ENCODE results near the gene FJX1.
A peak's percentile ranks its signal among the peaks of the same experiment; 100 is the strongest.
"Not testable (repeated sequence)": the region's sequence is repeated elsewhere in the genome, so short reads cannot be mapped to it uniquely, and the experiment has no call there.

FJX1 gene

GRCh38 chr11:35635933-35636332 is 17.7 kb downstream of the FJX1 start:
- no peak for DNase-seq

DNA sequence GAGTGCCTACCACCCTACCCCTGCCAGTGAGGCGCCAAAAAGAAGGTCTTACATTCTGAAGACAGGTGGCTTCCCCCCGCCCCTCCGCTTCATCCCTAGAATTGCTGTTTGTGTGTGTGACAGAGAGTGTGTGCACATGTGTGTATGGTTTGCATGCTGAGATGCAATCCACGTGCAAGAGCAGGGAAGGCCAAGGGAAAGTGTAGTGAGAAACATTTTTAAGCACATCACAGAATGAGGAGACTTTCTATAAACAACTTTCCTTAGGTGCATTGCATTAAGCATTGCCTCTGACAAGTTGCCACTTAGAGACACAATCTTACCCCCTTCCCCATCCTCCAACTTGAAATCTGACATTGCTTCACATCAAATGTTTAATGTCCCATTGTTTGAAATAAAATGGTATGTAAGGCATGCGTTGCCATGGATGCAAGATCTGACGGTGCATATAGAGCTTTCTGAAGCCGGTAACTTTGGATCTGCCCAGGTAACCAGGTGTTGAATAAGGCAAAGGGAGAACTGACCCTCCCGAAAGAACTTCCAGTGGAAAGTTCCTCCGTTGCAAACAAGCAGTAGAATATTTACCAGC is 21.4 kb downstream of the FJX1 start:
- no peak for DNase-seq

DNA sequence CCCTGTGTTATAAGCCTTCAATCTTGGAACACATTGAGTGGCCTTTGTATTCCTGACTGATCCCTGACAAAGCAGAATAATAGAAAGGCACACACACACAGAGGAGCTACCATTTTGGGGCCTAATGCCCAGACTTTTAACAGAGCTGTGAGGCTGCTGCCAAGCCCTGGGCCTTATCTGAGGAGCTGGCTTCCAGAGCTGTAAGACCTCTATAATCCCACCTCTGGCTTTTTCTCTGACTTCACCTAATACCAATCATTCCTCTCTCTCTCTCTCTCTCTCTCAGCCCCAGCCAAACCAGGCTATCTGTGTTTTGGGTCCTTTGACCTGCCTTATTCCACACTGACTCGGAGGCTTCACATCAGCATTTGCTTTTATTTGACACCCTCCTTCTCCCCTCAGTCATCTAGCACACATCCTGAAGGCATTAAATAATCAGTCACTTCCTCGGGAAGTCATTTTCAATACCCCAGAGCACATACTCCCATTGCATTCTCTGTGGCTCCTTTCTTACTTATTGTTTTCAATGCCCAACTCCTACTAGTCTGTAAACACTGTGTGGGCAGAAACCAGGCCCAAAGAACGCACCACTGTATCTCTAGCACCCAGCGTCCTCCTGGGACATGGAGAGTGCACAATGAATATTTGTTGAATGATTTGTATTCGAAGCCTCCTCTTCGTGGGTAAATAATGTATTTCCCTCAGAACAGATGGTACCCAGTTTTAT is 23.1 kb downstream of the FJX1 start:
- no peak for DNase-seq

GRCh38 chr11:35641964-35642363 is 23.7 kb downstream of the FJX1 start:
- no peak for DNase-seq

DNA sequence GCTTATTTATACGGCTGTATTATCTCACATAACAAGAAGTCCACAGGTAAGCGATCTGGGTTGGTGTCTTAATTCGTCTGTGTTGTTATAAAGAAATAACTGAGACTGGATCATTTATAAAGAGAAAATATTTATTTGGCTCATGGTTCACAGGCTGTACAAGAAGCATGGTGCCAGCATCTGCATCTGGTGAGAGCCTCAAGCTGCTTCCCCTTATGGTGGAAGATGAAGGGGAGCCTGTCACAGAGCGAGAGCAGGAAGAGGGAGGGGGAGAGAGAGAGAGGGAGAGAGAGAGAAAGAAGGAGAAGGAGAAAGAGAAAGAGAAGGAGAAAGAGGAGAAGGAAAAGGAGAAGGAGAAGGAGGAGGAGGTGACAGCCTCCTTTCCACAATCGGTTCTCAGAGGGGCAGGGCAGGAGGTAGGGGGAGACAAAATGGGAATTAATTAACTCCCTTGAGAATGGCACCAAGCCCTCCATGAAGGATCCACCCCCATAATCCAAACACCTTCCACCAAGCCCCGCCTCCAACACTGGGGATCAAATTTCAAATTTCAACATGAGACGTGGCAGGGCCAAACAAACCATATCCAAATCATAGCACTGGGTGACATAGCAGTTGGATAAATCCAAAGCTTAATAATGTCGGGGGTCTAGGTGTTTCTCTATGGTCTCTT is 29.3 kb downstream of the FJX1 start:
- no peak for DNase-seq

- no peak for DNase-seq
Measured at GRCh38 chr11:35650006-35650405, 31.7 kb downstream of the FJX1 start.

DNA sequence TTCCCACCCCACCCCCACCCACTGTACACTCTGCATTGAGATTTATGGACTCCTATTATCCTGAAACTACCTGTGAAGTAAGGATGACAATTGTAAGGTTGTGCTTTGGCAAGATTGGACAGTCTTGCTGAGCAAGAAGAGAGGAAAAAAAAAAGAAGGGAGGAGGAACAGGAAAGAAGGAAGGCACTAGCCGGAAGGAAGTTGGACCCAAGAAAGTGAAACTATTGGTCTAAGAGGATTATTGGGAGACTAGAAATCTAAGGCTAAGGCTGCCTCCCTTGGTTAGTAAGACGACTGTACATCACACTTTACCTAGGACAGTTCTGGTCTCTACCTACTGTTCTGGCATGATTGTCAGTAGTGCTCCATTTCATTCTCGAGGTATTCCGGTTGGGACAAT is 32.2 kb downstream of the FJX1 start:
- no peak for DNase-seq

DNA sequence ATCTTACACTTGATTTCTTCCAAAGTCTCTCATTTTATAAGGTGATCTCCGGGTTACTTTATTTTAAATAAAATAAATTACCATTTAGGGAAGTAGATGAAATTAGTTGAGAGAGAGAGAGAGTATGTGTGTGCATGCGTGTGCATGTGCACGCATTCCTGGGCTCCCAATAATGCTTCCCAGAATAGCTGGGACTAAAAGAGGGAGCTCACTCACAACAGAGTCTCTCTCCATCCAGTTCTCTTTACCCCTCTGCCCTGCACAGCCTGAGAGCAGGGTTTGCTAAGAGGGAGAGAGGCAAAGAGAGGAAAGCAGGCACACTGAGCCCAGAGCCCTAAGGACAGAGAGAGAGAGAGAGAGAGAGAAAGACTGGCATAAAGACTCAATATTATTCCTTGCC is 33.0 kb downstream of the FJX1 start:
- DNase-seq, result no peak

DNA sequence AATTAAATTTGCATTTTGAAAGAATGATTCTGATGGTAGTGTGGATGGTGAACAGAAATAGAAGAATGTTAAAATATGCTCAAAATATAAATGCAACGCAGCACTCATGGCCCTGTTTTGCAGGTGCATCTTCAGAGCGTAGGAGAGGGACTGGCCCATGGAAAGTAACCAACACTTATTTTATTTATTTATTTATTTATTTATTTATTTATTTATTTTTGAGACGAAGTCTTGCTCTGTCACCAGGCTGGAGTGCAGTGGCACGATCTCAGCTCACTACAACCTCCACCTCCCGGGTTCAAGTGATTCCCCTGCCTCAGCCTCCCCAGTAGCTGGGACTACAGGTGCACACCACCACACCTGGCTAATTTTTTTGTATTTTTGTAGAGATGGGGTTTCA is 34.5 kb downstream of the FJX1 start:
- not testable (repeated sequence) for DNase-seq

- DNase-seq, result no peak
Measured at GRCh38 chr11:35654711-35655110, 36.5 kb downstream of the FJX1 start.

DNA sequence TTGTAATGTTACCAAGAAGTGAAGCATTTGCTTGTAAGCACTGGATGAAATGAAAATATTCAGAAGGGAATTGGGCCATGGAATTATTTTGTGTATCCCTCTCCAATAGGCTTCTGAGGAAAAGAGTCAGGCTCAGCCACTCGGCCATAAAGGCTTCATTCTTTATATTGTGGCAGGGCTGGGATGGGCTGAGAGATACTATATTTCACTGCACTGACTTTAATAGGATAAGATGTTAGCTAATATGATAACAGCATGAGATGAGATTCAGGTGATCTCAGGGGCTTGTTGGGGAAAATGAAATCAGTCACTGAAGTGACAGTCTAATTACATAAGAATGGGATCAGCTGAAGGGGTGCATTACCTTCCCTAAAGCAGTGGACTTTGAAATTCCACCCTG is 37.0 kb downstream of the FJX1 start:
- DNase-seq, result no peak

DNA sequence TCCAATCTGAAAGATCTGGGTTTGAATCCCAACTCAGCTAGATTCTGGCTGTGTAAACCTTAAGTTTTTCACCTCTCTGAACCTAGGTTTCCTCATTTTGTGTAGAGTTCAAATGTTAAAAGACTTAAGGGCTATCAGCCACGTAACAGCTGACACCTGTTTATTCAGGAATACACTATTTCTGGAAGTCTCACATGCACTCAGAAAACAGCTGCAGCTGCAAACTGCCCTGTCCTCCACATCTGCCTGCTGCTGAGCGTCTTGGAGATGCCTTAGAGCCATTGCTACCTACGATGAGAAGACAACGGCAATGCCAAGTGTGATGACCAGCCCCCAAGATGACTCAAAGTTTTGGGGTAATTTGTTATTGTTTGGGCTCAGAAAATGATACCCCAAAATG is 37.6 kb downstream of the FJX1 start:
- no peak for DNase-seq

- no peak for DNase-seq
Measured at GRCh38 chr11:35658020-35658948, 40.0 kb downstream of the FJX1 start.

- DNase-seq, result no peak
Measured at GRCh38 chr11:35661534-35661933, 43.3 kb downstream of the FJX1 start.

DNA sequence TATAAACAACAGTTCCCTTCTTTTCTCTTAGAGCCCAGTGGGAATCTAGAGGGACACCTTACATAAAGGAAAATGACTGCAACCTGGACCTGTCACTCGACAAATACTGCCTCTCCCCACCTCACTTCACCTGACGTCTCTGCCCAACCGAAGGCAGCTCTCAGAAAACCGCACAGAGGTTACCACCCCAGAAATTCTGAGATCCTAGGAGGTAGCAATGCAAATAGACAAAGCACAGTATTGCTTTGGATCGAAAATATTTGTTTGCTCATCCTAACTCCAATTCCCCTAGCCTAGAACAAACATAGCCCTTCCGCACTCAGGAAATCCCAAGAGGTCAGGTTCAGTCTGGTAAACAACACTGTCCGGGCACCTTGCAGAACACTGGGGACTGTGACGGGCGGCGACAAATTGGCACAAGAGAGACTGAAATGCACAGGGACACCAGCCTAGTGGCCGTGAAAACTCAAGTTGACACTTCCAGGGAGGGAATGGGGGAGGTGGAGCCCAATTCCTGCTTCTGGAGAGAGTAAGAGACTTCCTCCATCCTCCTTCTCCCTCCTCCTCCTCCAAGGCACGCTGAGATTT is 43.9 kb downstream of the FJX1 start:
- DNase-seq, result peak; percentile 5

DNA sequence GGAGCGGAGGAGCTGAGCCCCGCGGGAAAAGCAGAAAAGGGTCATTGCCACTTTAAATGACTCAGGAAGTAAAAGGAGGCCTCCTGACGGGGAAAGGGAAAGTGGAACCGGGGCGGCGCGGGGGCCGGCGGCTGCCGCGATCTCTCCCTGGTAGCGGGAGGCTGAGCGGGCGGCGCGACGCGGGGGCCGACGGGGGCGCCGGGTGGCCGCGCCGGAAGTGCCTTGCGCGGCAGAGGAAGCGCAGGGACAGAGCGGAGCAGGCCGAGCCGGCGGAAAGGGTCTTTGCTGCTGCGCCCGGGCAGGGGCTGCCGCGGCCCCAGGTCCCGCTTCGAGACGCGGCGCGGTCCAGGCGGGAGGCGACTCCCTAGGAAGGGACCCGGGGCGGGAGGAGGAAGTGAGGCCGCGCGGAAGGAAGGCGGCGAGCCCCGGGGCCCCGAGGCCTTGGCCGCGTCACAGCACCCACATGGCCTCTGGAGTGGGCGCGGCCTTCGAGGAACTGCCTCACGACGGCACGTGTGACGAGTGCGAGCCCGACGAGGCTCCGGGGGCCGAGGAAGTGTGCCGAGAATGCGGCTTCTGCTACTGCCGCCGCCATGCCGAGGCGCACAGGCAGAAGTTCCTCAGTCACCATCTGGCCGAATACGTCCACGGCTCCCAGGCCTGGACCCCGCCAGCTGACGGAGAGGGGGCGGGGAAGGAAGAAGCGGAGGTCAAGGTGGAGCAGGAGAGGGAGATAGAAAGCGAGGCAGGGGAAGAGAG is 44.6 kb downstream of the FJX1 start, which contains the start of gene TRIM44:
TSS of gene TRIM44 (plus strand) at position 127 of the 759 bp plus-strand sequence. CDS start at position 464, 337 bp downstream.
- DNase-seq, result peak; percentile 76

- DNase-seq, result no peak
Measured at GRCh38 chr11:35663408-35663702, 45.1 kb downstream of the FJX1 start.

- DNase-seq, result no peak
Measured at GRCh38 chr11:35664977-35665441, 46.7 kb downstream of the FJX1 start.

GRCh38 chr11:35667257-35667656 is 49.0 kb downstream of the FJX1 start:
- DNase-seq, result no peak

DNA sequence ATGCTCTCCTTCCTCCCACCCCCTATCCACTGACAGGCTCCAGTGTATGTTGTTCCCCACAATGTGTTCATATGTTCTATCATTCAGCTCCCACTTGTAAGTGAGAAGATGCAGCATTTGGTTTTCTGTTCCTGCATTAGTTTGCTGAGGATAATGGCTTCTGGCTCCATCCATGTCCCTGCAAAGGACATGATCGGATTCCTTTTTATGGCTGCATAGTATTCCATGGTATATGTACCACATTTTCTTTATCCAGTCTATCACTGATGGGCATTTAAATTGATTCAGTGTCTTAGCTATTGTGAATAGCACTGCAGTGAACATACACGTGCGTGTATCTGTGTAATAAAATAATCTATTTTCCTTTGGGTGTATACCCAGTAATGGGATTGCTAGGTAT is 50.1 kb downstream of the FJX1 start:
- DNase-seq, result not testable (repeated sequence)

All from activated T-cell treated with anti-CD3 and anti-CD28 coated beads for 4 hours (primary cell).